HG02798 (cell line): ENCODE measurements around the gene SCRT2.
"Not testable (repeated sequence)": the region's sequence is repeated elsewhere in the genome, so short reads cannot be mapped to it uniquely, and the experiment has no call there.

Experiments
- ATAC-seq: cut with Tn5 transposase; IDR thresholded peaks from one replicate; pipeline ENCODE4 v1.9.1; 2021; ENCODE audit warnings: mild to moderate bottlenecking; ENCODE audit not compliant: unreplicated experiment, poor library complexity

Gene SCRT2

GRCh38 chr20:703006-703405 lies 27.4 kb upstream of the SCRT2 start:
- ATAC-seq: no peak

- no peak for ATAC-seq
These were observed 26.0 kb upstream of the SCRT2 start for GRCh38 chr20:701401-702129.

- no peak for ATAC-seq
These were observed 24.3 kb upstream of the SCRT2 start for GRCh38 chr20:699811-700338.

GRCh38 chr20:699342-699741 lies 23.7 kb upstream of the SCRT2 start:
- ATAC-seq: no peak

- ATAC-seq: no peak
These were observed 22.7 kb upstream of the SCRT2 start for GRCh38 chr20:698276-698675.

- ATAC-seq: no peak
These were observed 22.2 kb upstream of the SCRT2 start for GRCh38 chr20:697826-698225.

GRCh38 chr20:695165-695866 lies 19.7 kb upstream of the SCRT2 start:
- no peak for ATAC-seq

GRCh38 chr20:694496-694895 lies 18.9 kb upstream of the SCRT2 start:
- no peak for ATAC-seq

GRCh38 chr20:693786-694185 lies 18.2 kb upstream of the SCRT2 start:
- not testable (repeated sequence) for ATAC-seq

- no peak for ATAC-seq
These were observed 16.4 kb upstream of the SCRT2 start for GRCh38 chr20:692044-692443.

GRCh38 chr20:689947-690346 lies 14.3 kb upstream of the SCRT2 start:
- no peak for ATAC-seq

- ATAC-seq: no peak
These were observed 13.7 kb upstream of the SCRT2 start for GRCh38 chr20:689348-689747.

- no peak for ATAC-seq
These were observed 13.2 kb upstream of the SCRT2 start for GRCh38 chr20:688809-689212.

GRCh38 chr20:687468-688203 lies 12.0 kb upstream of the SCRT2 start:
- ATAC-seq: no peak

GRCh38 chr20:684676-685319 lies 9.2 kb upstream of the SCRT2 start:
- no peak for ATAC-seq

GRCh38 chr20:682123-682522 lies 6.5 kb upstream of the SCRT2 start:
- no peak for ATAC-seq

GRCh38 chr20:680638-681187 lies 5.1 kb upstream of the SCRT2 start:
- no peak for ATAC-seq

GRCh38 chr20:677957-678356 lies 2.4 kb upstream of the SCRT2 start:
- no peak for ATAC-seq

GRCh38 chr20:676967-677366 lies 1.4 kb upstream of the SCRT2 start:
- ATAC-seq: no peak

GRCh38 chr20:676315-676937 lies 824 bp upstream of the SCRT2 start:
- no peak for ATAC-seq
